Keratinocyte (primary cell): ENCODE data around the gene TOM1. TPM values are rescaled to one million over a fixed set of nuclear protein-coding genes. Genes with fewer than 3 reads are reported as not detected.

Experiments
- DNase-seq: peaks from one replicate; pipeline ENCODE4 v3.0.0-alpha.2; 2011; ENCODE audit warnings: low read depth, missing footprints, low spot score
- FAIRE-seq: peaks from 2 replicates; lab custom pipeline; 2011; peaks lifted over from hg19 to GRCh38; lab: Jason Lieb, UNC
- H2AFZ ChIP-seq: 2 replicates; pipeline ENCODE4 v1.6.0; 2012; ENCODE audit warnings: low read length, control low read depth, inconsistent platforms; ENCODE audit not compliant: control insufficient read depth
- H3K27ac ChIP-seq: 2 replicates; pipeline ENCODE4 v1.5.1; 2011; ENCODE audit warnings: low read length; ENCODE audit not compliant: control insufficient read depth, insufficient read depth
- H3K27me3 ChIP-seq: 3 replicates; pipeline ENCODE4 v1.6.0; 2011; ENCODE audit warnings: low read length; ENCODE audit not compliant: control insufficient read depth, insufficient read depth; ENCODE audit errors: extremely low read depth
- H3K36me3 ChIP-seq, 2 experiments: 2 replicates in 1 of 2; 3 replicates in 1 of 2; pipeline ENCODE4 v1.5.1; 2011; ENCODE audit warnings: low read length in 2 of 2, mild to moderate bottlenecking in 1 of 2; ENCODE audit not compliant: control insufficient read depth in 2 of 2, insufficient read depth in 2 of 2; ENCODE audit errors: extremely low read depth in 1 of 2
- H3K4me1 ChIP-seq: 3 replicates; pipeline ENCODE4 v1.5.1; 2011; ENCODE audit warnings: low read length; ENCODE audit not compliant: control insufficient read depth, insufficient read depth; ENCODE audit errors: extremely low read depth
- H3K4me2 ChIP-seq: 3 replicates; pipeline ENCODE4 v1.6.0; 2011; ENCODE audit warnings: low read depth, low read length; ENCODE audit not compliant: control insufficient read depth, insufficient read depth; ENCODE audit errors: extremely low read depth
- H3K4me3 ChIP-seq, 3 experiments: fragments of 200-600 bp in 1 of 3; sonication (generic) in 1 of 3; 2 replicates in 2 of 3; 3 replicates in 1 of 3; pipeline ENCODE4 v1.5.1; 2011 to 2016; ENCODE audit warnings: low read length in 3 of 3, mild to moderate bottlenecking in 3 of 3, control low read depth in 2 of 3, inconsistent platforms in 1 of 3, low read depth in 1 of 3, mixed read lengths in 1 of 3, mixed run types in 1 of 3, moderate library complexity in 1 of 3; ENCODE audit not compliant: control insufficient read depth in 2 of 3, insufficient read depth in 2 of 3; ENCODE audit errors: extremely low read depth in 1 of 3
- H3K79me2 ChIP-seq: 2 replicates; pipeline ENCODE4 v1.6.0; 2012; ENCODE audit warnings: low read length; ENCODE audit not compliant: control insufficient read depth, insufficient read depth
- H3K9ac ChIP-seq: 3 replicates; pipeline ENCODE4 v1.6.0; 2011; ENCODE audit warnings: low read length; ENCODE audit not compliant: control insufficient read depth, insufficient read depth; ENCODE audit errors: extremely low read depth
- H3K9me1 ChIP-seq: 3 replicates; pipeline ENCODE4 v1.6.0; 2011; ENCODE audit warnings: low read length; ENCODE audit not compliant: control insufficient read depth, insufficient read depth; ENCODE audit errors: extremely low read depth
- H3K9me3 ChIP-seq: 2 replicates; pipeline ENCODE4 v1.5.1; 2012; ENCODE audit warnings: low read depth, low read length; ENCODE audit not compliant: control insufficient read depth
- H4K20me1 ChIP-seq: 3 replicates; pipeline ENCODE4 v1.6.0; 2011; ENCODE audit warnings: low read length; ENCODE audit not compliant: control insufficient read depth, insufficient read depth; ENCODE audit errors: extremely low read depth
- EZH2 ChIP-seq: IDR thresholded peaks from one replicate; pipeline ENCODE4 v1.6.1; 2012; ENCODE audit warnings: inconsistent platforms, mild to moderate bottlenecking, low read length, moderate library complexity
- dilution Hi-C: fragments of 300-500 bp; cut with MboI; formaldehyde crosslinking; loops from one replicate; pipeline ENCODE4 v1.7.0; 2020; ENCODE audit warnings: low sequenced_read_pairs; ENCODE audit not compliant: extremely low pct_ligation_motif_present
- polyA plus RNA-seq, 5 experiments: library from polyadenylated mRNA; depleted of rRNA in 3 of 5; stranded (reverse) in 3 of 5; stranded (forward) in 1 of 5; unstranded in 1 of 5; fragments of >200 nt; gene quantifications; 1 replicate in 1 of 5; 2 replicates in 3 of 5; 3 replicates in 1 of 5; pipeline versions ENCODE4 v1.2.1 to v1.2.3, GENCODE V29; 2011 to 2012; ENCODE audit warnings: missing spikeins in 2 of 5, low read depth in 1 of 5, low replicate concordance in 1 of 5
- TF ChIP-seq, protein P1 (sequence below), 3 experiments: IDR thresholded peaks in 1 of 3; conservative IDR thresholded peaks in 1 of 3; optimal IDR thresholded peaks in 1 of 3; 2 replicates in 2 of 3; 3 replicates in 1 of 3; pipeline versions ENCODE3 to v1.5.1; 2011; ENCODE audit warnings: low read length in 3 of 3, mild to moderate bottlenecking in 3 of 3, moderate library complexity in 2 of 3, control low read depth in 1 of 3, inconsistent platforms in 1 of 3; ENCODE audit not compliant: insufficient read depth in 2 of 3; ENCODE audit errors: extremely low read depth in 1 of 3

The TOM1 gene
- polyA plus RNA-seq, 1 donor (not counting 4 experiments of a cell fraction or from before 2014, with no cell fraction given), result 17.4 TPM

DNA sequence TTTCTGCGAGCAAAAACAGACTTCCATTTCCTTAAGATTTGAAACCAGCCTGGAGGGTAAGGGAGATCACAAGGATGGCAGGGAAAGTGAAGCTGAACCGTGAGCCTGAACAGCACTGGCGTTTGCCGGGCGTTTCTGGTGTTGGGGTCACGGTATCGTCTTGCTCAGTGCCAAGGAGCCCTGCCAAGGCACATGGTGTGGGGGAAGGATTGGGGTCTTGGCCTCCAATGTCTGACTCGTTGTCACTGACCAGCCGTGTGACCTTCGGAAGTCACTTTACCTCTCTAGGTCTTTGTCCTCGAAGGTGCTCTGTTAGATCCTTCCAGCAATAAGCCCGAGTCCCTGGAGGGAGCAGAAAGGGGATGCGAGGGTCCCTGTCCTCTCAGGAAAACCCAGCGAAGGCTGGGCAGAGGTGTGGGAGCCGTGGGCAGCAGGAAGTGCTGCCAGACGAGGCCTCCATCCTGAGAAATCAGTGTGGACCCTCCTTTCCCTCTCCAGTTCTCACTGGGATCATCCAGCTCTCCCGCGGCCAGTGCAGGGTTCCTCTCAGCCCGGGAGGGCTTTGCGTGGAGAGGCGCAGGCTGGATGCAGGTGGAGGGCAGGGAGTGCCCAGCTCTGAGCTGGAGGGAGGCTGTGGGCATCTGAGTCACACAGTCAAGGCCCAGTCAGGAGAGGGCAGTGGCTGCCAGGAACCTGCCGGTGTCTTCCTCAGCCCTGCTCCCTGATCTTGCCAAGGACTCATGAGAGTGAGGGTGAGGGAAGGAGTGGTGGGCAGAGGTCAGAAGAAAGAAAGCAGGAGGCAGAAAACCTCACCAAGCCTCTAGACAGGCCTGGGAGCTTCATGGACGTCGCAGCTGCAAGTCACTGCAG, 18.9 kb downstream of the TOM1 start:
- dilution Hi-C loops, result no loop called here
- H3K36me3 ChIP-seq, result peaks cover 0 to 20% of the 10 kb centered on the region in 2 experiments
- DNase-seq, result no peak

DNA sequence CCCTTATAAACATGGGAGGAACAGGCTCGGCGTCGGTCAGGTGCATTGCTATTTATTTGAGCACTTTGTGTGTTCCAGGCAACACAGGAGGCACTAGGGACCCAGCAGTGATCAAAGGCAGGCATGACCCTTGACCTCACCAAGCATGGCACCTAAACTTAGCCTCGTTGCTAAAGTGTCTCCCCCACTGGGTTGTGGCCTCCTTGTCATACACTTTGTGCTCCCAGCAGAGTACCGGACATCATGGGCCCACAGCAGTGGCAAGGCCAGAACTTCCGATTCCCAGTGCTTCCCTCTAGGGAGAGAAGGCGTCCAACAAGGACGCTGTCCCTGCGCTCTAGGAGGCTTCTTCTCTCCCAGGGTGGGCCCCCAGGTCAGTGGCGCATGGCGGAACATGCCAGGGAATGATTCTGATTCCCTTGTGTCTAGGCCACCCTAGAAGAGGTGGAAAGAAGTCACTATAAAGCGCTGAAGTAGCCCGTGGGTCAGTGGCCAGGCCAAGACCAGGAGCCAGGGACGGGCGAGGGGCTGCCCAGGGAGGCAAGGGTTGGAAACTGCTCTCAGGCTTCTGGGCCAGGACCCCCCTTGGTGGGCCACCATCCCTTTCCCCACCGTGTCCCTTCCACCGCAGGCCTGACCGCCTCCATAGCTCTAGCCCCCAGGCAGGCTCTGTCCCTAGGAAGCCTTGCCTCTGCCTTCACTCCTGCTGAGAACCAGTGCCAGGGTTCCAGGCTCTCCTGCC, 19.7 kb downstream of the TOM1 start:
- no peak for FAIRE-seq
- H3K36me3 ChIP-seq, result peaks cover 0 to 23% of the 10 kb centered on the region in 2 experiments
- no peaks in the 10 kb centered on the region for H3K79me2 ChIP-seq
- TF ChIP-seq, protein P1, sequence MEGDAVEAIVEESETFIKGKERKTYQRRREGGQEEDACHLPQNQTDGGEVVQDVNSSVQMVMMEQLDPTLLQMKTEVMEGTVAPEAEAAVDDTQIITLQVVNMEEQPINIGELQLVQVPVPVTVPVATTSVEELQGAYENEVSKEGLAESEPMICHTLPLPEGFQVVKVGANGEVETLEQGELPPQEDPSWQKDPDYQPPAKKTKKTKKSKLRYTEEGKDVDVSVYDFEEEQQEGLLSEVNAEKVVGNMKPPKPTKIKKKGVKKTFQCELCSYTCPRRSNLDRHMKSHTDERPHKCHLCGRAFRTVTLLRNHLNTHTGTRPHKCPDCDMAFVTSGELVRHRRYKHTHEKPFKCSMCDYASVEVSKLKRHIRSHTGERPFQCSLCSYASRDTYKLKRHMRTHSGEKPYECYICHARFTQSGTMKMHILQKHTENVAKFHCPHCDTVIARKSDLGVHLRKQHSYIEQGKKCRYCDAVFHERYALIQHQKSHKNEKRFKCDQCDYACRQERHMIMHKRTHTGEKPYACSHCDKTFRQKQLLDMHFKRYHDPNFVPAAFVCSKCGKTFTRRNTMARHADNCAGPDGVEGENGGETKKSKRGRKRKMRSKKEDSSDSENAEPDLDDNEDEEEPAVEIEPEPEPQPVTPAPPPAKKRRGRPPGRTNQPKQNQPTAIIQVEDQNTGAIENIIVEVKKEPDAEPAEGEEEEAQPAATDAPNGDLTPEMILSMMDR (optimal IDR thresholded peaks at IDR 0.05 in 1 of 3, IDR thresholded peaks at IDR 0.05 in 1 of 3, conservative IDR thresholded peaks at IDR 0.05 in 1 of 3; ENCODE audit: extremely low read depth in 1 of 3, insufficient read depth in 2 of 3, low read length in 3 of 3), result no peak
- no peak for TF ChIP-seq EZH2
- H2AFZ ChIP-seq, result no peak overlapping the region
- DNase-seq, result no peak
- no peak overlapping the region for H3K4me3 ChIP-seq
- peaks cover 15% of the 10 kb centered on the region for H3K4me1 ChIP-seq
- dilution Hi-C loops, result no loop called here
- H3K9me1 ChIP-seq, result no peaks in the 10 kb centered on the region
- peaks cover 2% of the 10 kb centered on the region for H4K20me1 ChIP-seq
- no peak overlapping the region for H3K9ac ChIP-seq
- no peaks in the 10 kb centered on the region for H3K9me3 ChIP-seq
- H3K27me3 ChIP-seq, result no peaks in the 10 kb centered on the region
- no peak overlapping the region for H3K4me2 ChIP-seq
- H3K27ac ChIP-seq, result no peak overlapping the region

More for the DNA sequence above, 18.9 kb downstream of the TOM1 start:
- H3K4me3 ChIP-seq, result no peak overlapping the region
- no peak for FAIRE-seq
- H3K27ac ChIP-seq, result no peak overlapping the region
- H3K4me1 ChIP-seq, result peaks cover 17% of the 10 kb centered on the region
- H3K9me1 ChIP-seq, result peaks cover 4% of the 10 kb centered on the region
- H3K9me3 ChIP-seq, result no peaks in the 10 kb centered on the region
- H3K27me3 ChIP-seq, result no peaks in the 10 kb centered on the region
- TF ChIP-seq EZH2, result no peak
- TF ChIP-seq, protein P1 (optimal IDR thresholded peaks at IDR 0.05 in 1 of 3, IDR thresholded peaks at IDR 0.05 in 1 of 3, conservative IDR thresholded peaks at IDR 0.05 in 1 of 3; ENCODE audit: extremely low read depth in 1 of 3, insufficient read depth in 2 of 3, low read length in 3 of 3), result no peak
- no peak overlapping the region for H3K9ac ChIP-seq
- no peak overlapping the region for H3K4me2 ChIP-seq
- peaks cover 2% of the 10 kb centered on the region for H4K20me1 ChIP-seq
- H3K79me2 ChIP-seq, result no peaks in the 10 kb centered on the region
- no peak overlapping the region for H2AFZ ChIP-seq
